OCI-LY1 (cell line): Measurements from ENCODE around the gene PBRM1.

ENCODE experiments used
- EZH2 ChIP-seq: fragments of 200-600 bp; sonication (generic), shearing (Covaris generic); IDR thresholded peaks from 2 replicates; pipeline ENCODE4 v1.8.0; 2017; ENCODE audit warnings: borderline replicate concordance, mixed run types, mild to moderate bottlenecking, antibody characterized with exemption, low read length, moderate library complexity, mixed read lengths
- TF ChIP-seq, protein P1 (sequence below): fragments of 200-600 bp; sonication (generic), shearing (Covaris generic); IDR thresholded peaks from 2 replicates; pipeline ENCODE4 v1.5.1; 2017; ENCODE audit warnings: mild to moderate bottlenecking, antibody characterized with exemption, low read length, moderate library complexity, mixed read lengths

DNA sequence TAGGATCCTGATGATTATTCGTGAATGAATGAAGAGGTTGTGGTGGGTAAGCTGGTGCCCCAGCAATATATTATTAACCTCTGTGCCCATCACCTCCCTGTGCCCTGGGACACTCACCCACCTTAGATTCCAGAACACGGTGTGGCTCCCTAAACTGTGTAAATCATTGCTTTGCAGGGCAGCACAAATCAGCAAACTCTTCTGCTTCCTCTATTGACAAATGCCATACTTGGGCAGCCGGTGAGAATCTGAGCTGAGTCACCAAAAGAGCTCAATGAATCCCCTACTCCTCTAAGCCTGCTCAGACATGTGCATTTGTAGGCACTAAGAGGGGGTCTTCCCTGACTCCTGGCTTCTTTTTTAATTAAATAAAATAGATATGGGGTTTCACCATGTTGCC lies 133.6 kb downstream of the PBRM1 start:
- TF ChIP-seq, protein P1, sequence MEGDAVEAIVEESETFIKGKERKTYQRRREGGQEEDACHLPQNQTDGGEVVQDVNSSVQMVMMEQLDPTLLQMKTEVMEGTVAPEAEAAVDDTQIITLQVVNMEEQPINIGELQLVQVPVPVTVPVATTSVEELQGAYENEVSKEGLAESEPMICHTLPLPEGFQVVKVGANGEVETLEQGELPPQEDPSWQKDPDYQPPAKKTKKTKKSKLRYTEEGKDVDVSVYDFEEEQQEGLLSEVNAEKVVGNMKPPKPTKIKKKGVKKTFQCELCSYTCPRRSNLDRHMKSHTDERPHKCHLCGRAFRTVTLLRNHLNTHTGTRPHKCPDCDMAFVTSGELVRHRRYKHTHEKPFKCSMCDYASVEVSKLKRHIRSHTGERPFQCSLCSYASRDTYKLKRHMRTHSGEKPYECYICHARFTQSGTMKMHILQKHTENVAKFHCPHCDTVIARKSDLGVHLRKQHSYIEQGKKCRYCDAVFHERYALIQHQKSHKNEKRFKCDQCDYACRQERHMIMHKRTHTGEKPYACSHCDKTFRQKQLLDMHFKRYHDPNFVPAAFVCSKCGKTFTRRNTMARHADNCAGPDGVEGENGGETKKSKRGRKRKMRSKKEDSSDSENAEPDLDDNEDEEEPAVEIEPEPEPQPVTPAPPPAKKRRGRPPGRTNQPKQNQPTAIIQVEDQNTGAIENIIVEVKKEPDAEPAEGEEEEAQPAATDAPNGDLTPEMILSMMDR = no peak
- no peak for TF ChIP-seq EZH2
